ENCODE measurements around the gene SH3BP5. TPM values are rescaled to one million over a fixed set of nuclear protein-coding genes. Genes with fewer than 3 reads are reported as not detected.

SH3BP5 gene
- total RNA-seq, 1 donor from 2014 or later = 5.9 TPM

- Mint-ChIP-seq H3K27me3 (ENCODE audit: unreplicated experiment) (no peaks in the 10 kb centered on the region), H3K36me3 (ENCODE audit: unreplicated experiment) (peaks cover 2% of the 10 kb centered on the region), H3K4me1 (ENCODE audit: unreplicated experiment) (peaks cover 23% of the 10 kb centered on the region), H3K27ac (ENCODE audit: unreplicated experiment) (no peak overlapping the region), H3K4me3 (ENCODE audit: unreplicated experiment) (no peak overlapping the region), H3K9me3 (ENCODE audit: unreplicated experiment) (no peaks in the 10 kb centered on the region)
- no peak for TF ChIP-seq CTCF (IDR thresholded peaks at IDR 0.05)
- no peak for DNase-seq (ENCODE audit: extremely low spot score, unreplicated experiment)
Observed at GRCh38 chr3:15325228-15325627, 7.2 kb downstream of the SH3BP5 start.

DNA sequence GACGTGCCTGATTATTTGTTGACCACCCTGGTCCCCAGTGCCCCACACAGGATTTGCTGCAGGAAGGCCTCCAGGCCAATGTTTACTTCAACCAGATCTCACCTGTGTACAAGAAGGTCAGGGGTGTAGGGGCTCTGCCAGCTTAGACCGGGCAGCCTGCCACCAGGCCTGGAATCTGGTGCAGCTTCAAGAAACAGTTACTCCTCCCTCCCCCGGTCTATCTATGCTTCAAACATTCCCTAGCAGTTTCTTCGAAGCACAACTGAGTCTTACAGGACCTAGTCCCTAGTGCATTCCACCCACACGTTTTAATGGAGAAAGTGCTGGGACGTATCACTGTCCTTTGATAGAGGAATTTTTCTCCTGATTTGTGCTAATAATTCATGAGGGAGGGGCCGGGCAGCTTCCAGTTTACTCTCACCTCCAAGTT lies 8.0 kb downstream of the SH3BP5 start:
- TF ChIP-seq CTCF (IDR thresholded peaks at IDR 0.05) = no peak
- no peak overlapping the region for H3K27ac Mint-ChIP-seq (ENCODE audit: unreplicated experiment)
- no peaks in the 10 kb centered on the region for H3K36me3 Mint-ChIP-seq (ENCODE audit: unreplicated experiment)
- H3K4me3 Mint-ChIP-seq (ENCODE audit: unreplicated experiment) = no peak overlapping the region
- no peaks in the 10 kb centered on the region for H3K27me3 Mint-ChIP-seq (ENCODE audit: unreplicated experiment)
- no peak for DNase-seq (ENCODE audit: extremely low spot score, unreplicated experiment)
- no peaks in the 10 kb centered on the region for H3K9me3 Mint-ChIP-seq (ENCODE audit: unreplicated experiment)
- H3K4me1 Mint-ChIP-seq (ENCODE audit: unreplicated experiment) = peaks cover 19% of the 10 kb centered on the region

- Mint-ChIP-seq H3K4me1 (ENCODE audit: unreplicated experiment) (peaks cover 19% of the 10 kb centered on the region), H3K27me3 (ENCODE audit: unreplicated experiment) (no peaks in the 10 kb centered on the region), H3K9me3 (ENCODE audit: unreplicated experiment) (no peaks in the 10 kb centered on the region), H3K36me3 (ENCODE audit: unreplicated experiment) (no peaks in the 10 kb centered on the region), H3K4me3 (ENCODE audit: unreplicated experiment) (no peak overlapping the region), H3K27ac (ENCODE audit: unreplicated experiment) (no peak overlapping the region)
- no peak for TF ChIP-seq CTCF (IDR thresholded peaks at IDR 0.05)
- DNase-seq (ENCODE audit: extremely low spot score, unreplicated experiment) = no peak
Observed at GRCh38 chr3:15323063-15323462, 9.3 kb downstream of the SH3BP5 start.

GRCh38 chr3:15321349-15321748 lies 11.0 kb downstream of the SH3BP5 start:
- Mint-ChIP-seq H3K4me1 (ENCODE audit: unreplicated experiment) (peaks cover 21% of the 10 kb centered on the region), H3K9me3 (ENCODE audit: unreplicated experiment) (no peaks in the 10 kb centered on the region), H3K36me3 (ENCODE audit: unreplicated experiment) (no peaks in the 10 kb centered on the region), H3K27me3 (ENCODE audit: unreplicated experiment) (no peaks in the 10 kb centered on the region), H3K27ac (ENCODE audit: unreplicated experiment) (no peak overlapping the region), H3K4me3 (ENCODE audit: unreplicated experiment) (no peak overlapping the region)
- DNase-seq (ENCODE audit: extremely low spot score, unreplicated experiment) = no peak
- no peak for TF ChIP-seq CTCF (IDR thresholded peaks at IDR 0.05)

DNA sequence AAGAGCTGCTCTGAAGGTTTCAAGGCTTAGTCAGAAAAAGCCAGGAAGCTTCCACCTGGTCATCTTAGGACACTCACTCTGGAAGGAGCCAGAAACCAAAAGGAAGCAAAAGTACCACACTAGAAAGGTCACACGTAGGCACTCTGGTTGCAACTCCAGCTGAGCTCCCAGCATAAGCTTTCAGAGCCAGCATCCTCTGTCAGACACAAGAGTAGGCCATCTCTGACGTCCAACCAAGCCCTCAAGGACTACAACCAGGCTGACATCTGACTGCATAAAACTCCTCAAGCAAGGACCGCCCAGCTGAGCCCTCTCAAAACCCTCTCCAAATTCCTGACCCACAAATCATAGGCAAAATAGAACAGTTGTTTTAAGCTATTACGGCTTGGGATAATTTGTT lies 12.8 kb downstream of the SH3BP5 start:
- no peak for DNase-seq (ENCODE audit: extremely low spot score, unreplicated experiment)
- TF ChIP-seq CTCF (IDR thresholded peaks at IDR 0.05) = no peak
- Mint-ChIP-seq H3K4me1 (ENCODE audit: unreplicated experiment) (peaks cover 9% of the 10 kb centered on the region), H3K27me3 (ENCODE audit: unreplicated experiment) (no peaks in the 10 kb centered on the region), H3K36me3 (ENCODE audit: unreplicated experiment) (no peaks in the 10 kb centered on the region), H3K9me3 (ENCODE audit: unreplicated experiment) (no peaks in the 10 kb centered on the region), H3K4me3 (ENCODE audit: unreplicated experiment) (no peak overlapping the region), H3K27ac (ENCODE audit: unreplicated experiment) (no peak overlapping the region)

Measured in osteocyte (in vitro differentiated cells).